SU-DHL-6 (cell line): ENCODE measurements around the gene DIMT1.
A peak's percentile ranks its signal among the peaks of the same experiment; 100 is the strongest.

Experiments used
- H2AFZ ChIP-seq: fragments of 200-600 bp; sonication (generic); 2 replicates; pipeline ENCODE4 v1.6.1; 2014; ENCODE audit warnings: low read depth, mild to moderate bottlenecking, moderate library complexity, mixed read lengths, antibody characterized with exemption, low read length; ENCODE audit not compliant: severe bottlenecking
- H3F3A ChIP-seq: fragments of 200-600 bp; shearing (Covaris generic); 2 replicates; pipeline ENCODE4 v1.6.0; 2016; ENCODE audit warnings: antibody characterized with exemption, mild to moderate bottlenecking; ENCODE audit not compliant: insufficient read depth
- H3K27ac ChIP-seq: fragments of 200-600 bp; sonication (generic); 2 replicates; pipeline ENCODE4 v1.5.1; 2016; ENCODE audit warnings: low read depth, mild to moderate bottlenecking, low read length, moderate library complexity, mixed read lengths
- H3K27me3 ChIP-seq: fragments of 200-600 bp; sonication (generic), shearing (Covaris generic); 2 replicates; pipeline ENCODE4 v1.6.0; 2014; ENCODE audit warnings: mild to moderate bottlenecking, low read length
- H3K36me3 ChIP-seq: fragments of 200-600 bp; sonication (generic); 2 replicates; pipeline ENCODE4 v1.6.1; 2014; ENCODE audit warnings: mild to moderate bottlenecking, low read length, mixed read lengths
- H3K4me2 ChIP-seq: fragments of 300-600, 200-600 bp; shearing (Covaris generic), sonication (generic); 2 replicates; pipeline ENCODE4 v1.6.0; 2014; ENCODE audit warnings: low read length, low read depth, mild to moderate bottlenecking; ENCODE audit not compliant: poor library complexity, severe bottlenecking
- H3K4me3 ChIP-seq: fragments of 200-600 bp; sonication (generic); 2 replicates; pipeline ENCODE4 v1.5.1; 2014; ENCODE audit warnings: antibody characterized with exemption, low read length, mild to moderate bottlenecking, mixed read lengths; ENCODE audit not compliant: insufficient read depth, poor library complexity, severe bottlenecking
- H3K79me2 ChIP-seq: fragments of 200-600 bp; sonication (generic); 2 replicates; pipeline ENCODE4 v1.6.1; 2014; ENCODE audit warnings: mild to moderate bottlenecking, low read length, moderate library complexity; ENCODE audit not compliant: insufficient read depth
- H3K9ac ChIP-seq: fragments of 200-600 bp; sonication (generic); 2 replicates; pipeline ENCODE4 v1.7.0; 2014; ENCODE audit warnings: mild to moderate bottlenecking, low read length
- H3K9me2 ChIP-seq: fragments of 200-600 bp; sonication (generic); replicated peaks from 2 replicates; pipeline ENCODE4 v1.6.1; 2014; ENCODE audit warnings: low read length; ENCODE audit not compliant: insufficient read depth
- H3K9me3 ChIP-seq: fragments of 200-600 bp; sonication (generic); 2 replicates; pipeline ENCODE4 v1.6.1; 2014; ENCODE audit warnings: low read length, mixed read lengths; ENCODE audit not compliant: insufficient read depth
- H4K20me1 ChIP-seq: fragments of 200-600 bp; sonication (generic); 2 replicates; pipeline ENCODE4 v1.6.1; 2014; ENCODE audit warnings: low read depth, mild to moderate bottlenecking, antibody characterized with exemption, low read length, moderate library complexity, mixed read lengths
- CTCF ChIP-seq: fragments of 200-600 bp; sonication (generic); IDR thresholded peaks from one replicate; pipeline ENCODE4 v1.5.1; 2017; ENCODE audit warnings: antibody characterized with exemption, mild to moderate bottlenecking, low read length, moderate library complexity; ENCODE audit not compliant: insufficient read depth, poor library complexity, severe bottlenecking
- EZH2phosphoT487 ChIP-seq: fragments of 200-600 bp; sonication (generic), shearing (Covaris generic); conservative IDR thresholded peaks from 2 replicates; pipeline ENCODE4 v1.6.1; 2018; ENCODE audit warnings: mild to moderate bottlenecking, antibody characterized with exemption, low read length, moderate library complexity, mixed read lengths

The DIMT1 gene

DNA sequence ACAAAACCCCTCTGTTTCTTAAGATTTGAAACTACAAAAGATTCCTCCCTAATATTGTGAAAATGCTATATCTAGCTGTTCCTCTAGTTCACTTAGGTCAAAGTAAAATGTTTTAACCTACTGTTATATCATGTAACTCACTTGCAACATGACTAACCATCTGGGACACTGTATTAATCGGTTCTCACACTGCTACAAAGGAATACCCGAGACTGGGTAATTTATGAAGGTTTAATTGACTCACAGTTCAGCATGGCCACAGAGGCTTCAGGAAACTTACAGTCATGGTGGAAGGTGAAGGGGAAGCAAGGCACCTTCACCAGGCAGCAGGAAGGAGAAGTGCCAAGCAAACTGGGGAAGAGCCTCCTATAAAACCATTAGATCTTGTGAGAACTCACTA lies 34.7 kb downstream of the DIMT1 start:
- Histone ChIP-seq H3K9me2 (no peaks in the 10 kb centered on the region), H3F3A (peaks cover 10% of the 10 kb centered on the region; the same call in 1 of the 2 replicates), H3K4me2 (no peak overlapping the region), H3K27me3 (no peaks in the 10 kb centered on the region), H3K36me3 (peaks cover 55% of the 10 kb centered on the region; the same call in 1 of the 2 replicates), H3K79me2 (no peaks in the 10 kb centered on the region), H2AFZ (no peak overlapping the region), H3K27ac (no peak overlapping the region), H3K9ac (no peak overlapping the region), H3K4me3 (no peak overlapping the region), H3K9me3 (no peaks in the 10 kb centered on the region), H4K20me1 (no peaks in the 10 kb centered on the region)
- TF ChIP-seq CTCF (no peak), EZH2phosphoT487 (no peak)

- H3K9ac ChIP-seq: no peak overlapping the region
- no peak overlapping the region for H3K27ac ChIP-seq
- H3K36me3 ChIP-seq: peaks cover 60% of the 10 kb centered on the region
- H4K20me1 ChIP-seq: no peaks in the 10 kb centered on the region
- no peaks in the 10 kb centered on the region for H3K9me3 ChIP-seq
- no peak for TF ChIP-seq CTCF
- no peak for TF ChIP-seq EZH2phosphoT487
- H3K79me2 ChIP-seq: no peaks in the 10 kb centered on the region
- H2AFZ ChIP-seq: no peak overlapping the region
- no peaks in the 10 kb centered on the region for H3K9me2 ChIP-seq
- H3K4me2 ChIP-seq: no peak overlapping the region
- H3F3A ChIP-seq: peaks cover 4% of the 10 kb centered on the region; the same call in 1 of the 2 replicates
- no peak overlapping the region for H3K4me3 ChIP-seq
- H3K27me3 ChIP-seq: no peaks in the 10 kb centered on the region
Observed at GRCh38 chr5:62362701-62363100, 41.0 kb downstream of the DIMT1 start.

DNA sequence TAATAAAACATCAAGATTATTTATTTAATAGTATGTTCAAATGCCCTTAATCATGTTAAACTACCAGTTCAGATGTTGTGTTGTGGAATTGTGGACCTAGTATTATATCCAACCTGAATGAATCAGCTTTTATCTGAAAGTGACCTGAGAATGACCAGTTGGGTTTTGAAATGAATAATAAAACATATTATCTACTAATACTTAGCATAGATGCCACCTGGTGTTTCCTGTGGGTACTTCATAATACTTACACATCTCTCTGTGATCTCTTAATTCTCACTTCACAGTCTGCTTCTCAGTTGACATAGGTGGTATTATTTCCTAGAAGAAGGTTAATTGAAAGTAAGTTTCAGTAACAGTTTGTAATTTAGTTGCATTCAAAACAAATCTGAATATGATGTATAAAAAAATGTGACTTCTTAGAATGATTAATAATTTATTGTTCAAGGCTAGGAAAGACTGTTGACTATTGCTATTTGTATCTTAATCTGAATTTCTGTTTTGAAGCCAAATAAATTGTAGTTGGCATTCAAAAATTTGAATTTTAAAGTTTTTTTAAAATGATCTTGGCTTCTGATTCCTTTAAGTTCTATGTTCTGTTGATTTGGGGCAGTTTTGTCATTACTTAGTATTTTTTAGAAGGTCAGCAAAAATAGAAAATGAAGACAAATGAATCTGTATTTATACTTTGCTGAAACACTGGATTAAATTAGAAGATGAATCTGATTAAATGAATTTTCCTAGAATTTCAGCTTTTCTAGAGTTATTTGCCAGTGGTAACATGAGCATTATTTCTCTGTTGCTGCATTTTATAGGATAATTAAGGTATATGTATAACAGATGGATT lies 49.5 kb downstream of the DIMT1 start:
- no peaks in the 10 kb centered on the region for H3K9me2 ChIP-seq
- H3K79me2 ChIP-seq: 0 out of 2 replicates have a peak, but pooled peaks cover 5% of the 10 kb centered on the region
- H4K20me1 ChIP-seq: 0 out of 2 replicates have a peak, but pooled peaks cover 4% of the 10 kb centered on the region
- H3K9ac ChIP-seq: no peak overlapping the region
- H3F3A ChIP-seq: peaks cover 19% of the 10 kb centered on the region
- H3K4me3 ChIP-seq: no peak overlapping the region
- no peaks in the 10 kb centered on the region for H3K27me3 ChIP-seq
- no peaks in the 10 kb centered on the region for H3K9me3 ChIP-seq
- H3K36me3 ChIP-seq: peaks cover 55% of the 10 kb centered on the region
- no peak overlapping the region for H3K4me2 ChIP-seq
- H2AFZ ChIP-seq: no peak overlapping the region
- no peak overlapping the region for H3K27ac ChIP-seq
- TF ChIP-seq EZH2phosphoT487 (no peak), CTCF (peak; percentile 34)
